Measurements from ENCODE around the gene TOMM6. TPM values are rescaled to one million over a fixed set of nuclear protein-coding genes. Genes with fewer than 3 reads are reported as not detected.

Gene TOMM6
- total RNA-seq, 1 experiment from 2014 or later, result 239 TPM

- H2AFZ ChIP-seq (ENCODE audit: low read length), result no peak overlapping the region
- no peak overlapping the region for H2BK12ac ChIP-seq (ENCODE audit: insufficient read length, low read depth, low read length)
- H4K8ac ChIP-seq (replicated peaks; ENCODE audit: insufficient read length, low read depth, low read length), result no peak overlapping the region
- H3K56ac ChIP-seq (ENCODE audit: insufficient read length, low read depth, low read length), result no peak overlapping the region
- no peaks in the 10 kb centered on the region for H4K20me1 ChIP-seq (ENCODE audit: control insufficient read depth, insufficient read depth, insufficient read length)
- H3K9me3 ChIP-seq (ENCODE audit: control insufficient read depth, low read depth, low read length), result no peaks in the 10 kb centered on the region
- Mint-ChIP-seq H3K27ac (no peak overlapping the region), H3K36me3 (ENCODE audit: insufficient read depth in 1 of 3, low read depth in 3 of 3) (no peaks in the 10 kb centered on the region), H3K4me1 (peaks cover 0 to 4% of the 10 kb centered on the region in 2 experiments; a peak in 1 of 4 replicates), H3K27me3 (ENCODE audit: low read depth) (peaks cover 11% of the 10 kb centered on the region), H3K4me3 (no peak overlapping the region), H3K9me3 (no peaks in the 10 kb centered on the region)
- no peak overlapping the region for H2BK20ac ChIP-seq (ENCODE audit: low read depth, low read length, poor library complexity, severe bottlenecking)
- no peak overlapping the region for H3T11ph ChIP-seq (ENCODE audit: low read length)
- TF ChIP-seq CTCF (conservative IDR thresholded peaks at IDR 0.05), result no peak
- H3K27ac ChIP-seq (ENCODE audit: insufficient read length, low read depth, low read length), result no peak overlapping the region
- H3K23me2 ChIP-seq (ENCODE audit: insufficient read length, low read depth, low read length, poor library complexity, severe bottlenecking), result no peaks in the 10 kb centered on the region
- no peak overlapping the region for H3K4me2 ChIP-seq (ENCODE audit: insufficient read depth, insufficient read length, low read length)
- no peak overlapping the region for H2BK5ac ChIP-seq (ENCODE audit: insufficient read length, low read length)
- no peaks in the 10 kb centered on the region for H3K4me1 ChIP-seq (ENCODE audit: insufficient read depth, low read length)
- H2BK15ac ChIP-seq (ENCODE audit: low read depth, low read length), result no peak overlapping the region
- no peak overlapping the region for H3K23ac ChIP-seq (ENCODE audit: insufficient read length, low read depth, low read length)
- H4K5ac ChIP-seq (ENCODE audit: insufficient read length, low read depth, low read length), result no peak overlapping the region
- no peak overlapping the region for H2BK120ac ChIP-seq (ENCODE audit: low read depth, low read length, poor library complexity, severe bottlenecking)
- no peaks in the 10 kb centered on the region for H3K27me3 ChIP-seq (ENCODE audit: insufficient read depth, low read length)
- H3K9ac ChIP-seq (ENCODE audit: extremely low read depth, insufficient read length, low read length), result no peak overlapping the region
- DNase-seq, result no peak
- no peak overlapping the region for H3K4ac ChIP-seq (ENCODE audit: low read depth, low read length)
- WGBS (ENCODE audit: extremely low coverage, insufficient read length, low lambda C conversion rate), result no CpG with 5 or more reads among the region's 3 CpGs
- no peaks in the 10 kb centered on the region for H3K79me2 ChIP-seq (ENCODE audit: insufficient read depth, low read length)
- H4K91ac ChIP-seq (ENCODE audit: insufficient read length, low read depth, low read length), result no peak overlapping the region
- no peaks in the 10 kb centered on the region for H3K79me1 ChIP-seq (ENCODE audit: insufficient read depth, low read depth, low read length, poor library complexity, severe bottlenecking)
- H3K14ac ChIP-seq (ENCODE audit: insufficient read depth, low read length), result no peak overlapping the region
- H3K18ac ChIP-seq (ENCODE audit: insufficient read length, low read depth, low read length), result no peak overlapping the region
- H2AK5ac ChIP-seq (ENCODE audit: insufficient read length, low read length), result no peak overlapping the region
These were observed 37.1 kb upstream of the TOMM6 start for GRCh38 chr6:41750374-41750773.
